H1 (cell line): Measurements from ENCODE around the gene CRIP1. TPM values are rescaled to one million over a fixed set of nuclear protein-coding genes. Genes with fewer than 3 reads are reported as not detected.

Experiments
- CTCF ChIA-PET: fragments of 300-600 bp; sonication (Branson Sonifier 250); formaldehyde crosslinking; loops from one replicate; lab custom pipeline; 2021; ENCODE audit not compliant: partially characterized antibody; lab: Charles Lee
- POLR2A ChIA-PET: fragments of 300-600 bp; sonication (Branson Sonifier 250); formaldehyde crosslinking; loops from one replicate; lab custom pipeline; 2021; ENCODE audit warnings: inconsistent platforms; ENCODE audit not compliant: partially characterized antibody; lab: Charles Lee
- DNase-seq, 2 experiments: peaks; one replicate each; pipeline versions ENCODE4 v3.0.0 to v3.0.0-alpha.2; 2010 to 2022; ENCODE audit warnings: low spot score in 2 of 2, low read depth in 1 of 2, mixed read lengths in 1 of 2
- FAIRE-seq: peaks from 2 replicates; lab custom pipeline; 2011; peaks lifted over from hg19 to GRCh38; lab: Jason Lieb, UNC
- H2AFZ ChIP-seq: 2 replicates; pipeline ENCODE4 v1.8.1; 2012; ENCODE audit warnings: low read length, inconsistent platforms
- H2AK5ac ChIP-seq: 2 replicates; pipeline ENCODE4 v1.6.1; 2013; ENCODE audit warnings: low read depth, low read length
- H2BK120ac ChIP-seq: replicated peaks from 2 replicates; pipeline ENCODE3; 2013; ENCODE audit warnings: low read depth, low read length, inconsistent platforms
- H2BK12ac ChIP-seq: 2 replicates; pipeline ENCODE4 v1.6.1; 2013; ENCODE audit warnings: low read depth, low read length
- H2BK15ac ChIP-seq: 2 replicates; pipeline ENCODE4 v1.6.1; 2013; ENCODE audit warnings: low read length
- H2BK20ac ChIP-seq: 2 replicates; pipeline ENCODE4 v1.6.1; 2013; ENCODE audit warnings: low read length
- H2BK5ac ChIP-seq: 2 replicates; pipeline ENCODE4 v1.6.1; 2013; ENCODE audit warnings: low read depth, low read length
- H3K14ac ChIP-seq: 2 replicates; pipeline ENCODE4 v1.6.1; 2013; ENCODE audit warnings: inconsistent platforms; ENCODE audit not compliant: insufficient read length
- H3K18ac ChIP-seq: 2 replicates; pipeline ENCODE4 v1.6.1; 2013; ENCODE audit warnings: low read length; ENCODE audit errors: extremely low read depth
- H3K23ac ChIP-seq: 2 replicates; pipeline ENCODE4 v1.6.1; 2013; ENCODE audit warnings: inconsistent platforms; ENCODE audit not compliant: insufficient read length
- H3K23me2 ChIP-seq: 2 replicates; pipeline ENCODE4 v1.6.1; 2013; ENCODE audit warnings: low read depth, low read length
- H3K27ac ChIP-seq: 2 replicates; pipeline ENCODE4 v1.6.1; 2011; ENCODE audit warnings: low read depth, low read length, inconsistent platforms
- H3K27me3 ChIP-seq, 4 experiments: replicated peaks in 1 of 4; 1 replicate in 1 of 4; 2 replicates in 3 of 4; pipeline versions ENCODE4 v1.6.1 to v1.8.1; 2011 to 2013; ENCODE audit warnings: low read length in 3 of 4, mild to moderate bottlenecking in 3 of 4, inconsistent platforms in 2 of 4, mixed read lengths in 2 of 4, moderate library complexity in 1 of 4; ENCODE audit not compliant: control insufficient read depth in 3 of 4, insufficient read depth in 3 of 4; ENCODE audit errors: extremely low read depth in 1 of 4
- H3K36me3 ChIP-seq, 4 experiments: 2 replicates each; pipeline versions ENCODE4 v1.6.1 to v1.8.1; 2011 to 2013; ENCODE audit warnings: mild to moderate bottlenecking in 4 of 4, low read length in 3 of 4, moderate library complexity in 2 of 4, control low read depth in 1 of 4, inconsistent platforms in 1 of 4; ENCODE audit not compliant: insufficient read depth in 4 of 4, control insufficient read depth in 2 of 4
- H3K4ac ChIP-seq: replicated peaks from 2 replicates; pipeline ENCODE3; 2013; ENCODE audit warnings: low read length, low read depth, mixed read lengths, inconsistent platforms; ENCODE audit not compliant: insufficient read length
- H3K4me1 ChIP-seq, 4 experiments: replicated peaks in 1 of 4; 1 replicate in 1 of 4; 2 replicates in 3 of 4; pipeline versions ENCODE4 v1.6.1 to v1.8.1; 2011 to 2013; ENCODE audit warnings: low read length in 3 of 4, inconsistent platforms in 2 of 4, mixed read lengths in 1 of 4; ENCODE audit not compliant: insufficient read depth in 4 of 4, control insufficient read depth in 3 of 4
- H3K4me2 ChIP-seq, 2 experiments: 2 replicates each; pipeline versions ENCODE4 v1.6.1 to v1.8.1; 2011 to 2013; ENCODE audit warnings: low read depth in 2 of 2, low read length in 2 of 2, control low read depth in 1 of 2, inconsistent platforms in 1 of 2, mild to moderate bottlenecking in 1 of 2; ENCODE audit not compliant: insufficient read depth in 1 of 2
- H3K4me3 ChIP-seq, 4 experiments: fragments of 200-600, 300-600 bp in 1 of 4; sonication (generic), shearing (Covaris generic), sonication (Bioruptor Twin) in 1 of 4; 2 replicates each; pipeline versions ENCODE4 v1.5.1 to v1.8.1; 2011 to 2016; ENCODE audit warnings: low read length in 4 of 4, low read depth in 3 of 4, control low read depth in 2 of 4, inconsistent platforms in 2 of 4, mild to moderate bottlenecking in 2 of 4, mixed read lengths in 1 of 4, moderate library complexity in 1 of 4; ENCODE audit not compliant: insufficient read depth in 2 of 4; ENCODE audit errors: extremely low read depth in 1 of 4
- H3K56ac ChIP-seq: replicated peaks from 2 replicates; pipeline ENCODE3; 2013; ENCODE audit warnings: low read depth, mild to moderate bottlenecking, mixed read lengths, low read length, inconsistent platforms; ENCODE audit not compliant: insufficient read length
- H3K79me1 ChIP-seq: 2 replicates; pipeline ENCODE4 v1.6.1; 2013; ENCODE audit warnings: low read depth, low read length, control low read depth
- H3K79me2 ChIP-seq, 2 experiments: 2 replicates each; pipeline versions ENCODE4 v1.6.1 to v1.8.1; 2012 to 2013; ENCODE audit warnings: low read length in 2 of 2, mild to moderate bottlenecking in 2 of 2, inconsistent platforms in 1 of 2; ENCODE audit not compliant: insufficient read depth in 2 of 2, control insufficient read depth in 1 of 2
- H3K9ac ChIP-seq, 4 experiments: replicated peaks in 1 of 4; 1 replicate in 1 of 4; 2 replicates in 3 of 4; pipeline versions ENCODE4 v1.6.1 to v1.8.1; 2011 to 2013; ENCODE audit warnings: low read depth in 3 of 4, low read length in 3 of 4, control low read depth in 2 of 4, mild to moderate bottlenecking in 2 of 4, moderate library complexity in 2 of 4, inconsistent platforms in 1 of 4; ENCODE audit errors: extremely low read depth in 1 of 4
- H3K9me3 ChIP-seq, 2 experiments: 2 replicates each; pipeline versions ENCODE4 v1.6.1 to v1.8.1; 2012 to 2013; ENCODE audit warnings: mild to moderate bottlenecking in 2 of 2, moderate library complexity in 2 of 2, control low read depth in 1 of 2, inconsistent platforms in 1 of 2, low read depth in 1 of 2, low read length in 1 of 2, mixed read lengths in 1 of 2; ENCODE audit not compliant: insufficient read depth in 2 of 2
- H4K20me1 ChIP-seq, 2 experiments: replicated peaks in 1 of 2; 2 replicates each; pipeline versions ENCODE3 to v1.8.1; 2011 to 2013; ENCODE audit warnings: inconsistent platforms in 2 of 2, low read length in 2 of 2, mild to moderate bottlenecking in 1 of 2; ENCODE audit not compliant: insufficient read depth in 2 of 2, control insufficient read depth in 1 of 2
- H4K5ac ChIP-seq: 2 replicates; pipeline ENCODE4 v1.6.1; 2013; ENCODE audit warnings: low read length, low read depth, mixed read lengths, inconsistent platforms; ENCODE audit not compliant: insufficient read length
- H4K8ac ChIP-seq: 2 replicates; pipeline ENCODE4 v1.8.0; 2013; ENCODE audit warnings: mild to moderate bottlenecking, moderate library complexity, low read length, inconsistent platforms; ENCODE audit not compliant: insufficient read depth; ENCODE audit errors: extremely low read depth
- H4K91ac ChIP-seq: replicated peaks from 2 replicates; pipeline ENCODE3; 2013; ENCODE audit warnings: low read length, mixed read lengths, inconsistent platforms; ENCODE audit not compliant: insufficient read length
- JUN ChIP-seq: IDR thresholded peaks from 2 replicates; pipeline ENCODE4 v1.6.1; 2011; ENCODE audit warnings: low read depth, mild to moderate bottlenecking, improper control_type of control experiment, low read length
- KDM1A ChIP-seq: fragments of 200-600, 300-600 bp; sonication (generic); IDR thresholded peaks from 2 replicates; pipeline ENCODE4 v1.7.1; 2016; ENCODE audit warnings: mild to moderate bottlenecking, low read length, borderline replicate concordance
- POU5F1 ChIP-seq: IDR thresholded peaks from 2 replicates; pipeline ENCODE4 v1.6.1; 2011; ENCODE audit warnings: low read depth, mild to moderate bottlenecking, low read length, moderate library complexity
- RAD21 ChIP-seq, 2 experiments: IDR thresholded peaks in 1 of 2; conservative IDR thresholded peaks in 1 of 2; 2 replicates each; pipeline ENCODE4 v1.6.1; 2011; ENCODE audit warnings: low read depth in 2 of 2, low read length in 2 of 2, improper control_type of control experiment in 1 of 2, inconsistent platforms in 1 of 2, mild to moderate bottlenecking in 1 of 2, moderate library complexity in 1 of 2
- WGBS, 2 experiments: shearing (Covaris generic) in 1 of 2; methylation state at CpG; one replicate each; pipeline versions ENCODE4 v1.1.6 to v1.1.7; 2013 to 2015; ENCODE audit warnings: low lambda C conversion rate in 2 of 2, mixed read lengths in 2 of 2, inconsistent platforms in 1 of 2, low coverage in 1 of 2, missing lambda C conversion rate in 1 of 2; ENCODE audit not compliant: insufficient replicate concordance in 2 of 2, insufficient coverage in 1 of 2, insufficient read length in 1 of 2; ENCODE audit errors: extremely low coverage in 1 of 2, missing lambda C conversion rate in 1 of 2; 5-methylcytosine and 5-hydroxymethylcytosine counted together
- polyA plus RNA-seq, 7 experiments: library from polyadenylated mRNA; depleted of rRNA in 3 of 7; stranded (reverse) in 5 of 7; unstranded in 2 of 7; fragments of >200 nt in 5 of 7; fragments of 200-250 nt in 2 of 7; gene quantifications; 1 replicate in 5 of 7; 2 replicates in 1 of 7; 4 replicates in 1 of 7; pipeline versions ENCODE4 v1.2.1 to v1.2.3, GENCODE V29; 2011 to 2013; ENCODE audit warnings: missing spikeins in 2 of 7, mixed read lengths in 2 of 7
- total RNA-seq: library from RNA; stranded (reverse); fragmentation: NEBNext Ultra II Directional; extraction: Animal tissue kit (Norgen Biotek cat#: 25700); gene quantifications from 2 replicates; pipeline ENCODE4 v1.2.1, GENCODE V29; 2021
- TF ChIP-seq, protein P1 (sequence below): IDR thresholded peaks from 2 replicates; pipeline ENCODE4 v1.6.1; 2012; ENCODE audit warnings: inconsistent platforms
- TF ChIP-seq, protein P2 (sequence below): IDR thresholded peaks from 2 replicates; pipeline ENCODE4 v1.6.1; 2012; ENCODE audit warnings: low read length, inconsistent platforms

CRIP1 gene
- total and polyA plus RNA-seq, 2 of the 8 experiments (the other 6 are each of a cell fraction or from before 2014, with no cell fraction given): 1.2 to 2.2 TPM

DNA sequence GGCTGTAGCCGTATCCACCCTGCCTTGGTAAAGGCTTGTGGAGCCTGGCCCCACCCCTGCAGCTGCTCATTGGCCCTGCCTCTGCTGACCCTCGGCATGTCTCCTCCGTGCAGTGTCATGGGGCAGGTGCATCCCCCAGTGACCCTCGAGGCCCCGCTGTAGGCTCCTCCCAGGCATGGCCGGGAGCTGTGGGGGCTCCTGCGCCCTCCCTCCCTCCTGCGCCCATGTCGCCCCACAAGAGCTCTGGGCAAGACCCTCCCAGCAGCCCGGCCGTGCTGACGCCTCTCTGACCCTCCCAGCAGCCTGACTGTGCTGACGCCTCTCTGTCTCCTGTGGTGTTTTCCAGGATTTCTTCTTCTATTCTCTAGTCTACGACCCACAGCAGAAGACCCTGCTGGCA, 32.8 kb upstream of the CRIP1 start:
- 96% methylated on average over 11 of the region's 14 CpGs; no CpG with 5 or more reads in 1 of the 2 experiments for WGBS, 2 experiments
- Histone ChIP-seq H4K91ac (no peak overlapping the region), H3K14ac (no peak overlapping the region), H2BK120ac (no peak overlapping the region), H2BK15ac (no peak overlapping the region), H4K20me1 (peaks cover 6 to 23% of the 10 kb centered on the region in 2 experiments), H3K9ac (no peak overlapping the region), H3K9me3 (no peaks in the 10 kb centered on the region), H3K27me3 (no peaks in the 10 kb centered on the region), H3K23ac (no peak overlapping the region), H4K5ac (no peak overlapping the region), H2BK20ac (no peak overlapping the region), H3K36me3 (peaks cover 24 to 80% (median 44%) of the 10 kb centered on the region in 4 experiments), H3K4me1 (no peaks in the 10 kb centered on the region), H2AK5ac (no peak overlapping the region), H3K23me2 (no peaks in the 10 kb centered on the region), H3K27ac (no peak overlapping the region), H3K79me2 (no peaks in the 10 kb centered on the region; a peak in 1 of 4 replicates), H3K79me1 (peaks cover 2% of the 10 kb centered on the region; the same call in 1 of the 2 replicates), H2AFZ (no peak overlapping the region), H3K56ac (no peak overlapping the region), H2BK12ac (no peak overlapping the region), H4K8ac (no peak overlapping the region), H3K4me2 (no peak overlapping the region), H3K4ac (no peak overlapping the region), H3K18ac (no peak overlapping the region), H3K4me3 (no peak overlapping the region), H2BK5ac (no peak overlapping the region)
- DNase-seq: no peak
- no peak for FAIRE-seq
- POLR2A ChIA-PET: no interaction called here
- TF ChIP-seq JUN (no peak), POU5F1 (no peak), RAD21 (IDR thresholded peaks at IDR 0.05 in 1 of 2, conservative IDR thresholded peaks at IDR 0.05 in 1 of 2; ENCODE audit: low read depth in 2 of 2, low read length in 2 of 2) (no peak), KDM1A (no peak)
- TF ChIP-seq, protein P1, sequence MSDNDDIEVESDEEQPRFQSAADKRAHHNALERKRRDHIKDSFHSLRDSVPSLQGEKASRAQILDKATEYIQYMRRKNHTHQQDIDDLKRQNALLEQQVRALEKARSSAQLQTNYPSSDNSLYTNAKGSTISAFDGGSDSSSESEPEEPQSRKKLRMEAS: no peak
- TF ChIP-seq, protein P2, sequence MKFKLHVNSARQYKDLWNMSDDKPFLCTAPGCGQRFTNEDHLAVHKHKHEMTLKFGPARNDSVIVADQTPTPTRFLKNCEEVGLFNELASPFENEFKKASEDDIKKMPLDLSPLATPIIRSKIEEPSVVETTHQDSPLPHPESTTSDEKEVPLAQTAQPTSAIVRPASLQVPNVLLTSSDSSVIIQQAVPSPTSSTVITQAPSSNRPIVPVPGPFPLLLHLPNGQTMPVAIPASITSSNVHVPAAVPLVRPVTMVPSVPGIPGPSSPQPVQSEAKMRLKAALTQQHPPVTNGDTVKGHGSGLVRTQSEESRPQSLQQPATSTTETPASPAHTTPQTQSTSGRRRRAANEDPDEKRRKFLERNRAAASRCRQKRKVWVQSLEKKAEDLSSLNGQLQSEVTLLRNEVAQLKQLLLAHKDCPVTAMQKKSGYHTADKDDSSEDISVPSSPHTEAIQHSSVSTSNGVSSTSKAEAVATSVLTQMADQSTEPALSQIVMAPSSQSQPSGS: no peak
- CTCF ChIA-PET: interaction anchor here (3.9 kb wide), 1 partner anchor 16 kb away, joined by 27 read pairs; no protein-coding TSS in a partner anchor
